Hypothalamus (tissue), 51 donors: ENCODE data around the gene MTERF4.

ENCODE experiments used
- DNase-seq, 51 donors: peaks; one replicate each; lab custom pipeline; 2025; lab: John Stamatoyannopoulos, UW

MTERF4 gene

GRCh38 chr2:241052677-241053360 is 49.3 kb downstream of the MTERF4 start:
- DNase-seq: no peak

DNA sequence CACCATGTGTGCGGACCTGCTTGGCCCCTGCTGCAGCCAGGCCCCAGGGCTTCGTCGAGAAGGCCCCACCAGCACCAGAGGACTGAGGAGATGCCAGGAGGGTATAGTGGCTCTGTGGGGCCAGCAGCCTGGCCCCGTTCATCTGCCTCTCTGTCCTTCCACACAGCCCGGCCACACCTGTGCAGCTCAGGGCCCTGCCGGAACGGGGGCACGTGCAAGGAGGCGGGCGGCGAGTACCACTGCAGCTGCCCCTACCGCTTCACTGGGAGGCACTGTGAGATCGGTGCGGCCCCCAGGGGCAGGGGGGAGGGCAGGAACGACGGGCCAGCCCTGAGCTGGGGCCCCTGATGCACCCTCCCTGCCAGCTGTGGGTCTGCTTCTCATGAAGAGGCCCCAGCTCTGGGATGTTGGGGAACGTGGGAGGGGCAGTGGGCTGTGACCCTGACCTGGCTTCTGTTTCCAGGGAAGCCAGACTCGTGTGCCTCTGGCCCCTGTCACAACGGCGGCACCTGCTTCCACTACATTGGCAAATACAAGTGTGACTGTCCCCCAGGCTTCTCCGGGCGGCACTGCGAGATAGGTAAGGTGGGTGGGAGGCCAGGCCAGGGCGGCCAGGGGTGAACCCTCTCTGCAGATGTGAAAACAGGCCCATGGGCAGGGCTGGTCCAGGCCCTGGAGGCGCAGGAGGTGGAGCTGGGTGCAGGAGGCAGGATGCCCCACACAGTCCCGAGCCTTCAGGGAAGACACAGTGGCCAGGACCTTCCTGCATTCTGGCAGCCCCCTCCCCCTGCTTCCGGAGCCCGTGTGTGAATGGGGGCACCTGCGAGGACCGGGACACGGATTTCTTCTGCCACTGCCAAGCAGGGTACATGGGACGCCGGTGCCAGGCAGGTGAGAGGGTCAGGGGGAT is 50.3 kb downstream of the MTERF4 start:
- no peak for DNase-seq

GRCh38 chr2:241050624-241051577 is 51.2 kb downstream of the MTERF4 start:
- no peak for DNase-seq

GRCh38 chr2:241049739-241050623 is 52.1 kb downstream of the MTERF4 start:
- DNase-seq: no peak

GRCh38 chr2:241048949-241049343 is 53.1 kb downstream of the MTERF4 start:
- DNase-seq: no peak

DNA sequence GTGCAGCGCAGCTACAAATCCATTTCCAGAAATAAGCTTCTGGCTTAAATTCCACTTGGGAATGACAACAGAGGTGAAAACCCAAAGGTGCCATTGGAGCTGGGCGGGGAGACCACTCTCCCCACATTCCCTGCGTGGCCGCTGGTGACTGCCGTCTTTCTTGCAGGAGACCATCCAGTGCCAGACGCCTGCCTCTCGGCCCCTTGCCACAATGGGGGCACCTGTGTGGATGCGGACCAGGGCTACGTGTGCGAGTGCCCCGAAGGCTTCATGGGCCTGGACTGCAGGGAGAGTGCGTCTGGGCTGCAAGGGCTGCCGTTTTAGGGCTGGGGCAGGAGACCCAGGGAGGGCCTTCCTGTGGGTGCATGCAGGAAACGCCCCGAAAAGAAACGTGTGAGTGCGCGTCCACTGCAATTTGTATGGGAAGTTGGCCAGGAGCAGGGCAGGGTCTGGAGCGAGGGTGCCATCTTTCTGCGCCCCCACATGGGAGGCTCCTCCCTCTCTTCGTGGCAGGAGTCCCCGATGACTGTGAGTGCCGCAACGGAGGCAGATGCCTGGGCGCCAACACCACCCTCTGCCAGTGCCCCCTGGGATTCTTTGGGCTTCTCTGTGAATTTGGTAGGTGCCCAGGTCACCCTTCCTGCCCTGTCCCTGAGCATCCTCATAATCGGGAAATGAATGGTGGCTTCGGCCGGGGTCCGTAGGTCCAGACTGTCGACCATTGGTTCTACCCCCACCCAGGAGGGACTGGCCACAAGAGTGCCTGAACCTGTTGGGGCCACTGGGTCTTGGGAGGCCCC is 53.7 kb downstream of the MTERF4 start:
- DNase-seq: no peak

GRCh38 chr2:241047253-241048010 is 54.7 kb downstream of the MTERF4 start:
- DNase-seq: no peak
